ENCODE measurements around the gene CHID1.

CHID1 gene

GRCh38 chr11:819129-819931 lies 91.3 kb downstream of the CHID1 start:
- DNase-seq, result peak; percentile 89

- DNase-seq, result no peak
Measured at GRCh38 chr11:818396-819128, 92.0 kb downstream of the CHID1 start, which contains the start of gene PNPLA2. Gene PNPLA2, plus strand, starts transcription at chr11:818914. Its CDS starts 805 bp downstream, at chr11:819719.

Data from effector CD8-positive, alpha-beta T cell (primary cell).